ENCODE results near the gene NDUFA1.

DNA sequence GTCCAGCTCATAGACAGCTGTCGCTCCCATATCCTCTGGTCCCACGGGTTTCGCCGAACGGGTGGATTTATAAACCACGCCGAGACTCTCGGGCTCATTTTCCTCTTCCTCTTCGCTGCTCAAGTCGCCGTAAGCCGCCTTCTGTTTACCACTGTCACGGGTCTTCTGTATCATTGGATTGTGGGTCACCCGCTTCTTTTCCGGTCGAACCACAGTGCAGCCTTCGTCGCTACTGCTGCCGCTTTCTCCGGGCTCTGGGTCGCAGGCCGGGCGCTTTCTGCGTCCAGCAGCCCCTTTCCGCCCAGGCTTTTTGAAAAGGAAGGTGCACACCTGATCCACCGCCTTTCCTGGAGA is 410 bp upstream of the NDUFA1 start:
- TF ChIP-seq SMC3 (conservative IDR thresholded peaks at IDR 0.05; ENCODE audit: poor library complexity): no peak
- TF ChIP-seq, protein P1, sequence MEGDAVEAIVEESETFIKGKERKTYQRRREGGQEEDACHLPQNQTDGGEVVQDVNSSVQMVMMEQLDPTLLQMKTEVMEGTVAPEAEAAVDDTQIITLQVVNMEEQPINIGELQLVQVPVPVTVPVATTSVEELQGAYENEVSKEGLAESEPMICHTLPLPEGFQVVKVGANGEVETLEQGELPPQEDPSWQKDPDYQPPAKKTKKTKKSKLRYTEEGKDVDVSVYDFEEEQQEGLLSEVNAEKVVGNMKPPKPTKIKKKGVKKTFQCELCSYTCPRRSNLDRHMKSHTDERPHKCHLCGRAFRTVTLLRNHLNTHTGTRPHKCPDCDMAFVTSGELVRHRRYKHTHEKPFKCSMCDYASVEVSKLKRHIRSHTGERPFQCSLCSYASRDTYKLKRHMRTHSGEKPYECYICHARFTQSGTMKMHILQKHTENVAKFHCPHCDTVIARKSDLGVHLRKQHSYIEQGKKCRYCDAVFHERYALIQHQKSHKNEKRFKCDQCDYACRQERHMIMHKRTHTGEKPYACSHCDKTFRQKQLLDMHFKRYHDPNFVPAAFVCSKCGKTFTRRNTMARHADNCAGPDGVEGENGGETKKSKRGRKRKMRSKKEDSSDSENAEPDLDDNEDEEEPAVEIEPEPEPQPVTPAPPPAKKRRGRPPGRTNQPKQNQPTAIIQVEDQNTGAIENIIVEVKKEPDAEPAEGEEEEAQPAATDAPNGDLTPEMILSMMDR (IDR thresholded peaks at IDR 0.05; ENCODE audit: poor library complexity, severe bottlenecking): no peak
- TF ChIP-seq RAD21 (conservative IDR thresholded peaks at IDR 0.05): no peak
- no peak for TF ChIP-seq TAF1 (IDR thresholded peaks at IDR 0.05; ENCODE audit: low read depth)
- no peak for TF ChIP-seq EZH2 (IDR thresholded peaks at IDR 0.05; ENCODE audit: borderline replicate concordance, insufficient read depth, low read length, poor library complexity, severe bottlenecking)
- TF ChIP-seq POLR2AphosphoS5 (IDR thresholded peaks at IDR 0.05): no peak
- no peak for TF ChIP-seq EP300 (conservative IDR thresholded peaks at IDR 0.05; ENCODE audit: poor library complexity, severe bottlenecking)
- TF ChIP-seq, protein P2, sequence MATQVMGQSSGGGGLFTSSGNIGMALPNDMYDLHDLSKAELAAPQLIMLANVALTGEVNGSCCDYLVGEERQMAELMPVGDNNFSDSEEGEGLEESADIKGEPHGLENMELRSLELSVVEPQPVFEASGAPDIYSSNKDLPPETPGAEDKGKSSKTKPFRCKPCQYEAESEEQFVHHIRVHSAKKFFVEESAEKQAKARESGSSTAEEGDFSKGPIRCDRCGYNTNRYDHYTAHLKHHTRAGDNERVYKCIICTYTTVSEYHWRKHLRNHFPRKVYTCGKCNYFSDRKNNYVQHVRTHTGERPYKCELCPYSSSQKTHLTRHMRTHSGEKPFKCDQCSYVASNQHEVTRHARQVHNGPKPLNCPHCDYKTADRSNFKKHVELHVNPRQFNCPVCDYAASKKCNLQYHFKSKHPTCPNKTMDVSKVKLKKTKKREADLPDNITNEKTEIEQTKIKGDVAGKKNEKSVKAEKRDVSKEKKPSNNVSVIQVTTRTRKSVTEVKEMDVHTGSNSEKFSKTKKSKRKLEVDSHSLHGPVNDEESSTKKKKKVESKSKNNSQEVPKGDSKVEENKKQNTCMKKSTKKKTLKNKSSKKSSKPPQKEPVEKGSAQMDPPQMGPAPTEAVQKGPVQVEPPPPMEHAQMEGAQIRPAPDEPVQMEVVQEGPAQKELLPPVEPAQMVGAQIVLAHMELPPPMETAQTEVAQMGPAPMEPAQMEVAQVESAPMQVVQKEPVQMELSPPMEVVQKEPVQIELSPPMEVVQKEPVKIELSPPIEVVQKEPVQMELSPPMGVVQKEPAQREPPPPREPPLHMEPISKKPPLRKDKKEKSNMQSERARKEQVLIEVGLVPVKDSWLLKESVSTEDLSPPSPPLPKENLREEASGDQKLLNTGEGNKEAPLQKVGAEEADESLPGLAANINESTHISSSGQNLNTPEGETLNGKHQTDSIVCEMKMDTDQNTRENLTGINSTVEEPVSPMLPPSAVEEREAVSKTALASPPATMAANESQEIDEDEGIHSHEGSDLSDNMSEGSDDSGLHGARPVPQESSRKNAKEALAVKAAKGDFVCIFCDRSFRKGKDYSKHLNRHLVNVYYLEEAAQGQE (IDR thresholded peaks at IDR 0.05; ENCODE audit: borderline replicate concordance): no peak

Measured in neural cell (in vitro differentiated cells).